DND-41 (cell line): ENCODE measurements around the gene ZCCHC8.
"Not testable (repeated sequence)": the region's sequence is repeated elsewhere in the genome, so short reads cannot be mapped to it uniquely, and the experiment has no call there.

Experiments
- CTCF ChIP-seq: IDR thresholded peaks from 2 replicates; pipeline ENCODE4 v1.5.1; 2012; ENCODE audit warnings: borderline replicate concordance, low read length, moderate library complexity, mild to moderate bottlenecking; ENCODE audit not compliant: poor library complexity, severe bottlenecking; ENCODE audit errors: extremely low read depth
- EZH2 ChIP-seq: IDR thresholded peaks from 3 replicates; pipeline ENCODE4 v1.6.1; 2012; ENCODE audit warnings: borderline replicate concordance, low read depth, mild to moderate bottlenecking, moderate library complexity, low read length, inconsistent platforms; ENCODE audit not compliant: severe bottlenecking

DNA sequence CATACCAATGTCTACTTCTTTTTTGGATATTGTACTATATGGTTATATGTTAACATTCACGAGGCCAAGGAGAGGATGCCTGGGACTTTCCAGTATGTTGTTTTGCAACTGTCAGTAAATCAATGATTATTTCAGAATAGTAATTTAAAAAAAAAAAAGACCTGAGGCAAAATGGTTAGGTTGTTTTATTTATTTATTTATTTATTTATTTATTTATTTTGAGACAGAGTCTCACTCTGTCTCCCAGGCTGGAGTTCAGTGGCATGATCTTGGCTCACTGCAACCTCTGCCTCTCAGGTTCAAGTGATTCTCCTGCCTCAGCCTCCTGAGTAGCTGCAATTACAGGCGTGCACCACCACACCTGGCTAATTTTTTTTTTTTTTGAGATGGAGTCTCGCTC is 52.9 kb downstream of the ZCCHC8 start:
- not testable (repeated sequence) for TF ChIP-seq CTCF, EZH2
